Colon (tissue), 2 donors: ENCODE measurements around the gene PRR3.
"Not testable (repeated sequence)": the region's sequence is repeated elsewhere in the genome, so short reads cannot be mapped to it uniquely, and the experiment has no call there.

ENCODE experiments used
- FAIRE-seq: peaks from 2 replicates; lab custom pipeline; 2012; peaks lifted over from hg19 to GRCh38; lab: Jason Lieb, UNC
- donor health status: control.
- donor health status: control.

PRR3 gene

GRCh38 chr6:30571762-30572082 lies 14.6 kb downstream of the PRR3 start:
- no peak for FAIRE-seq

DNA sequence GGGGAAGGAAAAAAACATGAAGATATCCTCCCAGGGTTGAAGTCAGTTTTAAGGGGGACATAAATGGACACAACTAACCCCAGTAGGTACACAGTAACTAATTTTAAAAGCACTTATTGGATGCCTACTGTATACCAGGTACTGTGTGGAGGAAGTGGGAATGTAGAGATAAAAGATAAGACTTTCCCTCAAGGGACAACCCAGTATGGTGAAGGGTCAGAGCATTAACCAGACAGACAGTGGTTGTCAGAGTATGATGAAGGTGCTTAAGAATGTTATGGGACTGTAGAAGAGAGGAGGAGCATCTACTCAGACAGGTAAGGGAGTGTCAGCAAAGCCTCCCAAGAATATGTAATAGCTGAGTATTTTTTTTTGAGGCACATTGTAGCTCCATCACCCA lies 15.1 kb downstream of the PRR3 start:
- no peak for FAIRE-seq

GRCh38 chr6:30573113-30573512 lies 16.0 kb downstream of the PRR3 start:
- FAIRE-seq = no peak

- no peak for FAIRE-seq
Observed at GRCh38 chr6:30578051-30578450, 21.0 kb downstream of the PRR3 start.

DNA sequence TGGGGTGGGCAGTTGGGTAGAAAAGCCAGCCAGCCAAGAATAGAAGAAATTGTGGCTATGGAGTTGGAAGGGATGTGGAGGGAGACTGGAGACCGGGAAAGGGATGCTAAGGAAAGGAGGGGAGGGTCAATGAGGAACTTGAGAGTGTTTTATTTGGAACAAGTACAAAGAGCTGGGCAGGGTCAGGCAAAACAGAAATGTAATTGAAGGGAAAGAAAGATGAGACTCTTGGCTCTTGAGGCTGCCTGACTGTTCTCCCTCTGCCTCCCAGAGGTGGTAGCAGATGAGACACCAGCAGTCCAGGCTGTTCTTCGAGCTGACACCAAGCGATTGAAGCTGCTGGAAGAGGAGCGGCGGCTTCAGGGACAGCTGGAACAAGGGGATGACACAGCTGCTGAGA lies 26.8 kb downstream of the PRR3 start:
- no peak for FAIRE-seq

DNA sequence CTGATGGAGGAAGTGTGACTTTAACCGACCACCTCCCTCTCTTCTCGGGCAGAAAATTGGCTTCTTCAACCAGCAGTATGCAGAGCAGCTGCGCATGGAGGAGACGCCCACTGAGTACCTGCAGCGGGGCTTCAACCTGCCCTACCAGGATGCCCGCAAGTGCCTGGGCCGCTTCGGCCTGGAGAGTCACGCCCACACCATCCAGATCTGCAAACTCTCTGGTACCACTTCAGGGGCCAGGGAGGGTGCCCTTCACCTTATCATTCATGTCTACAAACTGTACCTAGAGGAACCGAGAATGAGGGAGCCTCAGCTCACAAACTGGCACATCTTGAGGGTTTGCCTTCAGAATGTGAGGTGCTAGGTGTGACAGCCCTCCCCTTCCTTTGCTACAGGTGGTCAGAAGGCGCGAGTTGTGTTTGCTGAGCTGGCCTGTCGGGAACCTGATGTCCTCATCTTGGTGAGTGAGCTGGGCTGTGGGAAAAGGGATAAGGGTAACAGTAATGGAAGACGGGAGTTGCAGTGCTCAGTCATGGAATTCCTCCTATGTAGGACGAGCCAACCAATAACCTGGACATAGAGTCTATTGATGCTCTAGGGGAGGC lies 32.8 kb downstream of the PRR3 start:
- FAIRE-seq = no peak

- no peak for FAIRE-seq
Observed at GRCh38 chr6:30590509-30590908, 33.4 kb downstream of the PRR3 start.

DNA sequence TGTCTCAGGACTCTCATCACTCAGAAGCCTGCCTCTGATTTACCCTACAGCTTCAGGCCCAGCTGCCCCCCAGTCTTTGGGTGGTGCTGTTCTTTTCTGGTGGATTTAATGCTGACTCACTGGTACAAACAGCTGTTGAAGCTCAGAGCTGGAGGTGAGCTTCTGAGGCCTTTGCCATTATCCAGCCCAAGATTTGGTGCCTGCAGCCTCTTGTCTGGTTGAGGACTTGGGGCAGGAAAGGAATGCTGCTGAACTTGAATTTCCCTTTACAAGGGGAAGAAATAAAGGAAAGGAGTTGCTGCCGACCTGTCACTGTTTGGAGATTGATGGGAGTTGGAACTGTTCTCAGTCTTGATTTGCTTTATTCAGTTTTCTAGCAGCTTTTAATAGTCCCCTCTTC lies 33.9 kb downstream of the PRR3 start:
- FAIRE-seq = no peak

GRCh38 chr6:30592287-30592686 lies 35.2 kb downstream of the PRR3 start:
- FAIRE-seq = no peak

DNA sequence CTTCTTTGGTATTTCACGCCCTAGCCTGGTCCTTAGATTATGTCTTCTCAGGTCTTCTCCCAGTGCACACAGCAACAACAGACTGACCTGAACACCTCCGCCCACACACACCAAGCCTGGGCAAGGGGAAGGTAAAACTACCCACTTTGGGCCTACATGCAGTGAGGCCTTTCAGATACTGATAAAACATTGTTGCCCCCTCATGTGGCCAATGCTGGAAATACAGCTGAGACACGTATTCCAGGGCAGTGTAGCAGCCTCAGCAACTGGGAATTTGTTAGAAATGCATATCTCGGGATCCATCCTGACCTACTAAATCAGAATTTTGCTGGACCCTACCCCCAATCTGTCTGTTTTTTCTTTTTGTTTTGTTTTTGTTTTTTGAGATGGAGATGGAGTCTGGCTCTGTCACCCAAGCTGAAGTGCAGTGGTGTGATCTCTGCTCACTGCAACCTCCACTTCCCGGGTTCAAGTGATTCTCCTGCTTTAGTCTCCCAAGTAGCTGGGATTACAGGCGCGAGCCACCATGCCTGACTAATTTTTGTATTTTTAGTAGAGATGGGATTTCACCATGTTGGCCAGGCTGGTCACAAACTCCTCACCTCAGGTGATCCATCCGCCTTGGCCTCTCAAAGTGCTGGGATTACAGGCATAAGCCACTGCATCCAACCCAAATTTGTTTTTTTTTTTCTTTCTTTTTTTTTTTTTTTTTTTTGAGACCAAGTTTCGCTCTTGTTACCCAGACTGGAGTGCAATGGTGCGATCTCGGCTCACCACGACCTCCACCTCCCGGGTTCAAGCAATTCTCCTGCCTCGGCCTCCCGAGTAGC lies 40.4 kb downstream of the PRR3 start:
- not testable (repeated sequence) for FAIRE-seq

- FAIRE-seq = no peak
Observed at GRCh38 chr6:30598912-30599624, 42.0 kb downstream of the PRR3 start.

- no peak for FAIRE-seq
Observed at GRCh38 chr6:30599625-30600324, 42.7 kb downstream of the PRR3 start.

GRCh38 chr6:30600451-30600961 lies 43.4 kb downstream of the PRR3 start:
- no peak for FAIRE-seq

- no peak for FAIRE-seq
Observed at GRCh38 chr6:30601436-30601814, 44.3 kb downstream of the PRR3 start.

DNA sequence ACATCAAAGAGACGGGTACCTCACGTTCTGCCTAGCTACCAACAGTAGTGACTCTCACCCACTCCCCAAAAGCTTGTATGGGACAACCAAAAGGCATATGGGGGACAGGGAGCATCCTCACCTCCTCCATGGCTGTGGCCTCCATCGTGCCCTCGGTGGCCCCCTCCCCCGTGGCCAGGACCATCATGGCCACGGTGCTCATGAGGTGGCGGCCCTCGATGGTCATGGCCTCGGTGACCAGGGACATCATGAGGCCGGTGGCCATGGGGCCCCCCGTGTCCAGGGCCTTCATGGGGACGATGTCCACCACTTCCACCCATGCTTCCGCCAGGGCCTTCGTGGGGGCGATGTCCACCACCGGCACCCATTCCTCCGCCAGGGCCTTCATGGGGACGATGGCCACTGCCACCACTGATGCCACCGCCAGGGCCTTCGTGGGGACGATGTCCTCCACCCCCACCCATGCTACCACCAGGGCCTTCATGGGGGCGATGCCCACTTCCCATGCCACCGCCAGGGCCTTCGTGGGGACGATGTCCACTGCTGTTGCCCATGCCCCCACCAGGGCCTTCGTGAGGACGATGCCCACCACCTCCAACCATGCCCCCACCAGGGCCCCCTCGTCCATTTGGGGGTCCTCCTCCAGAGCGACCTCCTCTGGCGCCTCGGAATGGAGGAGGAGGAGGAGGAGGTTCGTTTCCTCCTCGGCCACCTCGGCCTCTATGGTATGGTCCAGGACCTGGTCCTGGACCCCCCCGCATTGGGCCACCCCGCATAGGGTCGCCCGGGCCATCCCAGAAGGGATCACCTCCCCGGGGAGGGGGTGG lies 44.9 kb downstream of the PRR3 start:
- no peak for FAIRE-seq

GRCh38 chr6:30603961-30604360 lies 46.9 kb downstream of the PRR3 start:
- no peak for FAIRE-seq

- FAIRE-seq = no peak
Observed at GRCh38 chr6:30610065-30610464, 53.0 kb downstream of the PRR3 start.

DNA sequence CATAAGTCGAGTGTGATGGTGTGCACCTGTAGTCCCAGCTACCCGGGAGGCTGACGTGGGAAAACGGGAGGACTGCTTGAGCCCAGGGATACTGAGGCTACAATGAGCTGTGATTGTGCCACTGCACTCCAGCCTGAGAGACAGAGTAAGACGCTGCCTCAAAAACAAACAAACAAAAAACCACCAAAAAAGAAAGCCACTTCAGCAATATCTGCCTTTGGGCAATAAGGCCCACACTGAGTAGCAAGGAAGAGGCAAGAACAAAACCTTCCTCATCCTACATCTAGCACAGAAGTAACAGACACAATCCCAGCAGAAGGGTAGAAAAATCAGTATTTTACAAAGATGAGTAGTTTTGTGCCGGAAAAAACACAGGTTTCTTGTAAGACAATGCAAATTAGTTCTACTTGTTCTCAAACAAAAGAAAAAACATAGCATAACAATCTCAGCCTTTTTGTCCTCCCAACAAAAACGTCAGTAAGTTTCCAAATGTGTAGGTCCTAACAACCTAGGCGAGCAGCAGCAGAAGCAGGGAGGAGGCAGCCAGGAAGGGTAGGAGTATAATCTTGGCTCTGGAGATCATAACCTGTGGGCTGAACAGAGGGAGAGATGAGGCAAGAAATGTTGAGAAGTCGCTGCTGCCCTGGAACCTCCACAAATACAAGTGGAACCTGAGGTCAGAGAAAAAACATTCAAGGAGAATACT lies 54.2 kb downstream of the PRR3 start:
- FAIRE-seq = no peak

DNA sequence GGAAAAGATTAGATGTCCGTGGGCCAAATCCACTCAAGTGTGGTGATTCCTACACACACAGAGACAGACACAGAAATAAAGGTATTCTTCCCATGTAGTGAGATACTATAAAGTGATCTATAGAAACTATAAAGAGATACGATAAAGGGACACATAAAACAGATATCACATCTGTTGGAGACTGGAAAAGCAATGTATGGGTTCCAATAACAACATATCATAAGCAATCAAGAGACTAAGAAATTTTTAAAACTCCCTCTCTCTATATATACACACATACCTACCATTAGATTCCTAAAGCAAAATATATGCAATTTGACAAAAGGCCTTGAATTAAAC lies 54.7 kb downstream of the PRR3 start:
- no peak for FAIRE-seq

DNA sequence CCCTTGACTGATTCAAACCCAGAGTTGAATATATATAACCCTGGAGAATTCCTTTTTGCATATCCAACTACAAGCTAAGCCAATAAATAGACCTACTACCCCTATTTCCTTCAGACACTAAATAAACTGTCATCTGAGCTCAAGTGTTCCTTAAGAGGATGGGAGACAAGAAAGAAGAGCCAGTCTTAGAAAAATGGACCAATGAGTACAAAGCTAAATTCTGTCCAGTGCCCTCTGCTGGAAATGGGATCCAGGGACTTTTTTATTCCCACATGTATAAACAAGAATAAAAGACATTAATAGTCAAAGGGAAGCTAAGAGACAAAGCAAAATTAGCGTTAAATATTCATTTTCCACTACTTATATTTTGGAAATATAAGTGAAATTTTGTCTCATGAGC lies 55.1 kb downstream of the PRR3 start:
- FAIRE-seq = no peak

GRCh38 chr6:30612687-30613248 lies 55.7 kb downstream of the PRR3 start:
- no peak for FAIRE-seq
